Measurements from ENCODE around the gene BMPER.

The BMPER gene

DNA sequence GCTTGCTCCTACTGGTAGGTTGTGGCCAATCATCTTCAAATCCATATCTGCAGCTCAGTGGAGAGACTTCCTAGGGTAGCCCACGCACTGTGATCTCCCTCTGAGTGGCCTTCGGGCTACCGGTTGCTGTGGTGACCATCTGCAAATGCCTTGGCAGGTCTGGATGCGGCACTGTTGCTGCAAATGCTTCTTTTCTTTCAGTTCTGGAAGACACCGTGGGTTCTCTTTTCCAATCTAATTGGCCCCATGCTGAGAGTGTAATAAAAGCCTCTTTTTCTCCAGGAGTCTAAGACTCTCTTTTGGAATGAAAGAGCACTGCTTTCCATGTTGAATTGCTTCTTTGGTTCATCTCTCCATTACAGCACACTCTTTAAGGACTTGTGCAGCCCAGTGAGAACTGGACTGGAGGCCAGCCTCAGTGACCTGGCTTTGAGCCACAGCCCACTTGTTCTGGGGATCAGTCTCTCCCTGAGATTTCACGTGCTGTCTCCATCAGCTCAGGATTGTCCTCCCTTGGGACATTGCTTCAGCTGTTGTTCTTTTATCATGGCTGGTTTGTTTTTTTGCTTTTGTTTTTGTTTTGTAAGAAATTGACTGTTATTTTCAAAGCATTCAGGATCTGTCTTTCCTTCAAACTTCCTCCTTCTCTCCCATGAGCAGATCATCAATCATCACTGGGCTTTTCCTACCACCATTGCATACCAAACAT is 286.6 kb downstream of the BMPER start:
- FAIRE-seq: no peak

DNA sequence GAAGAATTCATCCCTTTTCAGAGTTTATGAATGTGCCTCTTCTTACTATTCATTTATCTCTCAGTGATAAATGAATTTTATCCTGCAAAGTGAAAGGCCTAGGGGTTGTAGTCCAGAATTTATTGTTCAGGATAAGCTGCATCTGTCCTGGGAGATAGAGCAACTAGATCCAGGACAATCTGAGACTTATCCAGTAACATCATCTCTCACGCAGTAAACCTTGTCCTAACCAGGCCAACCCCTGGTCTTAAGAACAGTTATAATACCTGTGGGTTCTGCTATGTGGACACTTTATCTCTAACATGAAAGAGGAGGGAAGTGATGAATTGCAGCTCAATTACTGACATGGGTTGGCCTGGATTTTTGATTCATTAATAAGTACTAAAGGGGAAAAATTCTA is 287.6 kb downstream of the BMPER start:
- FAIRE-seq: no peak

DNA sequence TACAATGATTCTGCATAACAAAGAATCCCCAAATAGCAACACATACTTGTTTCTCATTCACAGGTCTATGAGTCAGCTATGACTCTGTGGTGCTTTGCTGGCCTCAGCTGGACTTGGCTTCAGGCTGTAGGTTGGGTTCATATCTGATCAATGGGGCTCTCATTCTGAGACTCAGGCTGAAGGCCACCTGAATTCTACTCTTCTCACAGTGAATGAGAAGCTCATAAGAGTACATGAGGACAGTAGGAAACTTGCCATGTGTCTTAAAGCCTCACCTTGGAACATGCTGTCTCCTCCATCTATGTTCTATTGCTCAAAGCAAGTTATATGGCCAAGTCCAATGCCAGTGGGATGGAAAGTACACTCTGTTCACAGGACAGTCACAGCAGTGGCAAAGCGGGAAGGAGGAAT is 292.9 kb downstream of the BMPER start:
- FAIRE-seq: no peak
